Endodermal cell (in vitro differentiated cells): ENCODE data around the gene RYR2. TPM values are rescaled to one million over a fixed set of nuclear protein-coding genes. Genes with fewer than 3 reads are reported as not detected.

Source experiments
- DNase-seq: peaks from one replicate; pipeline ENCODE4 v3.0.0-alpha.2; 2017
- H3K27ac ChIP-seq: 2 replicates; pipeline ENCODE4 v1.5.1; 2013; ENCODE audit warnings: mild to moderate bottlenecking, low read depth, low read length, moderate library complexity
- H3K27me3 ChIP-seq: 2 replicates; pipeline ENCODE4 v1.6.1; 2013; ENCODE audit warnings: mild to moderate bottlenecking, low read length, moderate library complexity; ENCODE audit not compliant: insufficient read depth, control insufficient read depth, poor library complexity, severe bottlenecking
- H3K36me3 ChIP-seq: 2 replicates; pipeline ENCODE4 v1.7.0; 2013; ENCODE audit warnings: mild to moderate bottlenecking, low read length, moderate library complexity; ENCODE audit not compliant: control insufficient read depth, insufficient read depth
- H3K4me1 ChIP-seq: one replicate; pipeline ENCODE4 v1.7.0; 2013; ENCODE audit warnings: low read length; ENCODE audit not compliant: control insufficient read depth, insufficient read depth
- H3K4me3 ChIP-seq: 2 replicates; pipeline ENCODE4 v1.5.1; 2013; ENCODE audit warnings: mild to moderate bottlenecking, low read length, moderate library complexity
- H3K9ac ChIP-seq: 2 replicates; pipeline ENCODE4 v1.6.1; 2013; ENCODE audit warnings: mild to moderate bottlenecking, low read length, moderate library complexity; ENCODE audit not compliant: poor library complexity, severe bottlenecking; ENCODE audit errors: extremely low read depth
- H3K9me3 ChIP-seq: 2 replicates; pipeline ENCODE4 v1.6.1; 2013; ENCODE audit warnings: mild to moderate bottlenecking, low read length, moderate library complexity; ENCODE audit not compliant: control insufficient read depth
- H3K27ac Mint-ChIP-seq: 2 replicates; pipeline ENCODE4 v1.8.0; 2020; ENCODE audit warnings: mixed read lengths
- H3K27me3 Mint-ChIP-seq: 2 replicates; pipeline ENCODE4 v1.8.0; 2021; ENCODE audit warnings: mild to moderate bottlenecking, mixed read lengths; ENCODE audit not compliant: insufficient read depth
- H3K36me3 Mint-ChIP-seq: 2 replicates; pipeline ENCODE4 v1.8.0; 2020; ENCODE audit warnings: low read depth, mixed read lengths
- H3K4me1 Mint-ChIP-seq: 2 replicates; pipeline ENCODE4 v1.8.0; 2020; ENCODE audit warnings: mixed read lengths
- H3K4me3 Mint-ChIP-seq: 2 replicates; pipeline ENCODE4 v1.8.0; 2020; ENCODE audit warnings: mild to moderate bottlenecking, moderate library complexity, mixed read lengths
- H3K9me3 Mint-ChIP-seq: 2 replicates; pipeline ENCODE4 v1.8.0; 2020; ENCODE audit warnings: mild to moderate bottlenecking, mixed read lengths
- WGBS, 2 experiments: methylation state at CpG; one replicate each; pipeline versions ENCODE4 v1.1.5 to v1.1.7; 2013; ENCODE audit warnings: missing lambda C conversion rate in 2 of 2, mixed read lengths in 1 of 2; ENCODE audit not compliant: insufficient coverage in 1 of 2, insufficient read length in 1 of 2; 5-methylcytosine and 5-hydroxymethylcytosine counted together
- total RNA-seq, 2 donors: library from RNA; stranded (reverse); fragmentation: NEBNext Ultra II Directional in 1 of 2; extraction: Animal tissue kit (Norgen Biotek cat#: 25700) in 1 of 2; gene quantifications; 2 replicates in 1 of 2; 3 replicates in 1 of 2; pipeline ENCODE4 v1.2.1, GENCODE V29; 2021
- TF ChIP-seq, protein P1 (sequence below): fragments of 200-600 bp; sonication (generic); conservative IDR thresholded peaks from 2 replicates; pipeline ENCODE4 v1.5.0; 2021; ENCODE audit warnings: antibody characterized with exemption, mild to moderate bottlenecking

RYR2 gene
- total RNA-seq, 2 donors from 2014 or later: 0.95 to 2.4 TPM

DNA sequence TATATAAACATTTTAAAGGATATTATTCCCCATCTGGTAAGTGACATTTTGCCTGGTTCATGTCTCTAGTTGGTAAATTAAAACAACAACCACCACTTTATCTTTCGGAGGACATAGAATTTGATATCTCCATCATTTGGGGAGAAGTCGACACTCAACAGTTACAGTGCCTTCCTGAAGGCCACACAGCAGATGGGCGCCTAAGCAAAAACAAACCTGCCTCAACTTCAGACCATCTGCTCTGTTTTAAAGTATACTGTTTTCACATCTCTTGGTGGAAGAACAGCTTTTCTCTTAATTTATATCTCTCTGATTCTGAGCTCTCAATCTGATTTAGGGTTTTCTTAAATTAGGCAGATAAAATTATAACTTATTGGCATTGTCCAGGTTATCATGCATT, 282.2 kb downstream of the RYR2 start:
- H3K4me3 ChIP-seq: no peak overlapping the region
- peaks cover 8% of the 10 kb centered on the region for H3K9me3 ChIP-seq
- Mint-ChIP-seq H3K9me3 (peaks cover 21% of the 10 kb centered on the region), H3K36me3 (peaks cover 7% of the 10 kb centered on the region), H3K27me3 (no peaks in the 10 kb centered on the region), H3K4me1 (no peaks in the 10 kb centered on the region), H3K4me3 (no peak overlapping the region), H3K27ac (no peak overlapping the region)
- H3K27me3 ChIP-seq: no peaks in the 10 kb centered on the region
- no peak overlapping the region for H3K9ac ChIP-seq
- WGBS, 2 experiments: 91 to 100% methylated on average over 2 to 3 of the region's 3 CpGs
- no peaks in the 10 kb centered on the region for H3K36me3 ChIP-seq
- TF ChIP-seq, protein P1, sequence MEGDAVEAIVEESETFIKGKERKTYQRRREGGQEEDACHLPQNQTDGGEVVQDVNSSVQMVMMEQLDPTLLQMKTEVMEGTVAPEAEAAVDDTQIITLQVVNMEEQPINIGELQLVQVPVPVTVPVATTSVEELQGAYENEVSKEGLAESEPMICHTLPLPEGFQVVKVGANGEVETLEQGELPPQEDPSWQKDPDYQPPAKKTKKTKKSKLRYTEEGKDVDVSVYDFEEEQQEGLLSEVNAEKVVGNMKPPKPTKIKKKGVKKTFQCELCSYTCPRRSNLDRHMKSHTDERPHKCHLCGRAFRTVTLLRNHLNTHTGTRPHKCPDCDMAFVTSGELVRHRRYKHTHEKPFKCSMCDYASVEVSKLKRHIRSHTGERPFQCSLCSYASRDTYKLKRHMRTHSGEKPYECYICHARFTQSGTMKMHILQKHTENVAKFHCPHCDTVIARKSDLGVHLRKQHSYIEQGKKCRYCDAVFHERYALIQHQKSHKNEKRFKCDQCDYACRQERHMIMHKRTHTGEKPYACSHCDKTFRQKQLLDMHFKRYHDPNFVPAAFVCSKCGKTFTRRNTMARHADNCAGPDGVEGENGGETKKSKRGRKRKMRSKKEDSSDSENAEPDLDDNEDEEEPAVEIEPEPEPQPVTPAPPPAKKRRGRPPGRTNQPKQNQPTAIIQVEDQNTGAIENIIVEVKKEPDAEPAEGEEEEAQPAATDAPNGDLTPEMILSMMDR: no peak
- no peak overlapping the region for H3K27ac ChIP-seq
- DNase-seq: no peak
- H3K4me1 ChIP-seq: no peaks in the 10 kb centered on the region

DNA sequence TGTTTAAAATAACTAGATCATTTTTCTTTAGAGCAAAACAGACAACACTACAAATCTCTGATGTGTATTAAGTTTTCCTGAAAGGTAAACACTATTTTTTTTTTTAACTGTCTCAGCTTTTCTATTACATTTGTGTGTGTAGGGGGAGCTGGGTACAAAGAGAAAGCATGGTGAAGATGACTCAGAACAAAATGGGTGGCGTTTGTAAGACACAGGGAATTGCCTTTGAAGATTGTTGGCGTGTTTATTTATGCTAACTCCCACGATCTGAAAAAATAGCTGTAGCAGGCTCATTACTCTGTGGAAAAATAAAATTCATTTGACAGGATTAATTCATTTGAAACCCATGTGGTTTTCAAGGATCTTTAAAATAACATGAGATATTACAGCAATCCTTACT, 285.1 kb downstream of the RYR2 start:
- no peaks in the 10 kb centered on the region for H3K4me1 Mint-ChIP-seq
- H3K9me3 Mint-ChIP-seq: peaks cover 21% of the 10 kb centered on the region
- H3K9ac ChIP-seq: no peak overlapping the region
- no peaks in the 10 kb centered on the region for H3K27me3 Mint-ChIP-seq
- H3K4me3 ChIP-seq: no peak overlapping the region
- peaks cover 7% of the 10 kb centered on the region for H3K36me3 Mint-ChIP-seq
- TF ChIP-seq, protein P1: no peak
- H3K27ac ChIP-seq: no peak overlapping the region
- H3K9me3 ChIP-seq: peaks cover 8% of the 10 kb centered on the region
- 67 to 85% methylated on average over 1 to 3 of the region's 3 CpGs for WGBS, 2 experiments
- H3K27ac Mint-ChIP-seq: no peak overlapping the region
- no peaks in the 10 kb centered on the region for H3K4me1 ChIP-seq
- H3K27me3 ChIP-seq: no peaks in the 10 kb centered on the region
- H3K4me3 Mint-ChIP-seq: no peak overlapping the region
- H3K36me3 ChIP-seq: no peaks in the 10 kb centered on the region
- DNase-seq: no peak

DNA sequence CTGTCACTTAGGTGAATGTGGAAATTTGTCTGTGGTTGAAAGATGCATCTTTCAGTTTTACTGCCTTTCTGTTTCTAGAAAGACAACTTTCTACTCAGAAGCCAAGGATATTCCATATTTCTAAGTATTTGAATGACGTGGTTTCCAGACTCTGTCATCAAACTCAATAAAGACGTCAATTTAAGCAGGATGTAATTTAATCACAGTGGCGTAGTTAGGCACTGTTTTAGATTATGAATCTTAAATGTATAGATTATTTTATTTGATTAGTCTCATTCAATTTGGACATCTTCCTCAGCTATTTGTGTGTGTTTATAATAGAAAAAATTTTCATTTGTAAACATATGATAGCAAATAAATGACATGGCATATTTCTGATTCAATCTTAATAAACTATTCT, 298.9 kb downstream of the RYR2 start:
- Mint-ChIP-seq H3K4me1 (peaks cover 7% of the 10 kb centered on the region), H3K36me3 (no peaks in the 10 kb centered on the region), H3K4me3 (no peak overlapping the region), H3K27ac (no peak overlapping the region), H3K9me3 (no peaks in the 10 kb centered on the region), H3K27me3 (no peaks in the 10 kb centered on the region)
- DNase-seq: no peak
- Histone ChIP-seq H3K9ac (no peak overlapping the region), H3K27me3 (no peaks in the 10 kb centered on the region), H3K9me3 (no peaks in the 10 kb centered on the region), H3K4me3 (no peak overlapping the region), H3K27ac (no peak overlapping the region), H3K4me1 (no peaks in the 10 kb centered on the region), H3K36me3 (no peaks in the 10 kb centered on the region)
- 89 to 100% methylated on average over 3 of the region's 3 CpGs for WGBS, 2 experiments
- TF ChIP-seq, protein P1: no peak
